Activated CD8-positive, alpha-beta memory T cell treated with anti-CD3 and anti-CD28 coated beads for 4 hours (primary cell): Measurements from ENCODE around the gene PHOSPHO2.
"Not testable (repeated sequence)": the region's sequence is repeated elsewhere in the genome, so short reads cannot be mapped to it uniquely, and the experiment has no call there.

Experiments used
- DNase-seq, 2 donors: peaks; one replicate each; pipeline ENCODE4 v3.0.0-alpha.2; 2020; ENCODE audit warnings: low read depth in 2 of 2

The PHOSPHO2 gene

DNA sequence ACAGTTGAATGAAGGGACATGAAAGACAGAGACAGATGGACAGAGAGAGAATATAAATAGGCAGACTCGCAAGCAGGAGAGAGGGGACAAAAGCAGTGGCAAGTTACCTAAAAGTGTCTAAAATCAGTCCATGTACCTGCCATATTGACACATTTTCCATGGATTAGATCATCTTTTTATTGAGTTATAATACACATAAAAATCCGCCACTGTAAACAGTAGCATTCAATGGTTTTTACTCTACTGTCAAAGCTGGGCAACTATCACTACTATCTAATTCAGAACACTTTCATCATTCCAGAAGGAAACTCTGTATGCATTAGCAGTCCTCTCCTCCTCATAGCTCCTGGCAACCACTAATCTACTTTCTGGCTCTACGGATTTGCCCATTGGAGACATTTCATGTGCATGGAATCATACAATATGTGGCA, 10.1 kb upstream of the PHOSPHO2 start:
- DNase-seq: no peak

DNA sequence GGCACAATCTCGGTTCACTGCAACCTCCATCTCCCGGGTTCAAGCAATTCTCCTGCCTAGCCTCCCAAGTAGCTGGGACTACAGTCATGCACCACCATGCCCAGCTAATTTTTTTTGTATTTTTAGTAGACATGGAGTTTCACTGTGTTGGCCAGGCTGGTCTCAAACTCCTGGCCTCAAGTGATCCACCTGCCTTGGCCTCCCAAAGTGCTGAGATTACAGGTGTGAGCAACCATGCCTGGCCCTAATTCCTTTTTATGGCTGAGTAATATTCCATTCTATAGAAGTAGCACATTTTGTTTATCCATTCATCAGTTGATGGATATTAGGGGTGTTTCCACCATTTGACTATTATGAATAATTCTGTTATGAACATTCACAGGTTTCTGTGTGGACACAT, 9.6 kb upstream of the PHOSPHO2 start:
- DNase-seq: not testable (repeated sequence)

DNA sequence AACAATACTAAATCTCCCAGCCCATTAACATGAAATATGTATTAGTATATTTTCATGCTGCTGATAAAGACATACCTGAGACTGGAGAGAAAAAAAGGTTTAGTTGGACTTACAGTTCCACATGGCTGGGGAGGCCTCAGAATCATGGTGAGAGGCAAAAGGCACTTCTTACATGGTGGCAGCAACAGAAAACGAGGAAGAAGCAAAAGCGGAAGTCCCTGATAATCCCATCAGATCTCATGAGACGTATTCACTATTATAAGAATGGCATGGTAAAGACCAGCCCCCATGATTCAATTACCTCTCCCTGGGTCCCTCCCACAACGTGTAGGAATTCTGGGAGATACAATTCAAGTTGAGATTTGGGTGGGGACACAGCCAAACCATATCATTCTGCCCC, 7.4 kb upstream of the PHOSPHO2 start:
- DNase-seq: not testable (repeated sequence)

DNA sequence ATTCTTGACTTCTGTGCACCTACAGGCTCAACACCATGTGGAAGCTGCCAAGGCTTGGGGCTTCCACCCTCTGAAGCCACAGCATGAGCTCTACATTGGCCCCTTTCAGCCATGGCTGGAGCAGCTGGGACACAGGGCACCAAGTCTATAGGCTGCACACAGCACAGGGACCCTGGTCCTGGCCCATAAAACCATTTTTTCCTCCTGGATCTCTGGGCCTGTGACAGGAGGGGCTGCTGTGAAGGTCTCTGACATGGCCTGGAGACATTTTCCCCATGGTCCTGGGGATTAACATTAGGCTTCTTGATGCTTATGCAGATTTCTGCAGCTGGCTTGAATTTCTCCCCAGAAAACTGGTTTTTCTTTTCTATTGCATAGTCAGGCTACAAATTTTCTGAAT, 6.3 kb upstream of the PHOSPHO2 start:
- not testable (repeated sequence) for DNase-seq

DNA sequence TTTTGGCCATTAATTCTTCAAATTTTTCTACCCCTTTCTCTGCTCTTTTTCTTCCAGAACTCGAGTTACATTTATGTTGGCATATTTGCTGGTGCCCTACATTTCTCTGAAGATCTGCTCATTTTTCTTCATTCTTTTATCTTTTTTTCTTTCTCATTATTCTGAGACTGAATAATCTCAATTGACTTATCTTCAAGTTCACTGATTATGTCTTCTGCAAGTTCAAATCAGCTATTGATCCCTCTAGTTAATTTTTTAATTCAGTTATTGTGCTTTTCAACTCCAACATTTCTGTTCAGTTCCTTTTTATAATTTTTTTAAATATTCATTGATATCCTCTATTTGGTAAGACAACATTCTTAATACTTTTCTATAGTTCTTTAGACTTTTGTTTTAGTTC, 3.3 kb upstream of the PHOSPHO2 start:
- no peak for DNase-seq

DNA sequence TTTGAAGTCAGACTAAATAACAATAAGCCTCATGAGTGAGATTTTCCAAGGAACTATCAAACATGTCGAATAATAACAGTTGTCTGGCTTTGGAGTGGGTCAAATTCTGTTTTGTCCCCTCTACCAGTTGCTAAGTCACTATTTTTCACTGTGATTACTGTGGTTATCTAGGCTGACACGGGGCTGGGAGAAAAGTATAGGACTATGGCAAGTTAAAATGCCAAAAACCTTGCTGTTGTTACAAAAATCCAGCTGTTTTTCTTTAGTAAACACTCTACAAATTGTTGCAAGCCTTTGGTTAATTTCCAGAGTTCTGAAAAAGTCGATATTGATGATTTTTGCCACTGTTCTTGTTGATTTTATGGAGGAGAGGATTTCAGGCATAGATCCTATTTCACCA, 1.6 kb upstream of the PHOSPHO2 start:
- no peak for DNase-seq

DNA sequence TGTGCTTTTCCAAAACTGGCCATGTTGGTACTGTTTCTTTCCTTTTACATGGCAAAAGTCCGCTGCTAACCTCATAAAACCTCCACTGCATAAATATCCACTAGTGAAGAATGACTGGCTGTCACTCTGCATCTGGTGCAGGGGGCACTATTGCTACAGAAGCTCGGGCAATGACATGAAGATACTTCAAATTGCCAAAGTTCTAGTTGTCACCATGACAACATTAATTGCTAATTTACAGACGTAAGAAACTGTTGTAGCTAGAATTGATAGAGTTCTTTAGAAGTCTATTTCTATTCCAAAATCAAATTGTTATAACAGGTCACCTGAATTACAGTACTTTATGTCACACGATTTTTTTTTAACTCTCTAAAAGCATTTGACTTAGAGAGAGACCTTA, 909 bp upstream of the PHOSPHO2 start:
- no peak for DNase-seq

DNA sequence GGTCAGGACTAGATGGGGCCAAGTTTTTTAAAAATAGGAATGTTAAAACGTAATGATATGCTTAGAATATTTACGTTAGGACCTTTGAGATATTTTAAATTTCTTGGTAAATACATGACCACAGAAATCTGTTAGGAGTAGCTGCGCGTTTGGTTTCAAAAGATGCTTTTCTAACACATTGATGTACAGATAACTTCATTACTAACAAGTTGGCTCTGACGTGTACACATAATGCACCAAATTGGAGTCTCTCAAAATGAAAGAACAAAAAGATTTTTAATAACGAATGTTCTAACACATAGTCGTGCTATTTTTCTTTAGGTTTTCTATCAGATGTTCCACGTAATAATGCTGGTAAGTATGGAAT, 608 bp downstream of the PHOSPHO2 start:
- DNase-seq: no peak

DNA sequence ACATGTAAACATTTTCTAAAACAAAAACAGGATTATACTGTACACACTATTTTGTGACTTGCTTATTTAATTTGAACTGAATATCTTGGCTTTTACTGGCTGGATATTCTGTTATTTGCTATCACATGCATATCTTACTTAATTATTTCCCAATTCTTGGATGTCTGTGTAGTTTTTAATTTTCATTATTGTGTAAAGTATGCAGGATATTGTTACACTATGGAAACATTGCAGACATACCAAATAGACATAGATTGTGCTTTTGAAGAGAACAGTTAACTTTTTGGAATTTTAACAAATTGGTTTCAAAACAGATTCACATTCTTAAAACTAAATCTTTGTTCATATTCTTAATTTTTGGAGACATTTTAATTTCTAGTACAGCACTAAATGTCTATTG, 2.1 kb downstream of the PHOSPHO2 start:
- DNase-seq: no peak

DNA sequence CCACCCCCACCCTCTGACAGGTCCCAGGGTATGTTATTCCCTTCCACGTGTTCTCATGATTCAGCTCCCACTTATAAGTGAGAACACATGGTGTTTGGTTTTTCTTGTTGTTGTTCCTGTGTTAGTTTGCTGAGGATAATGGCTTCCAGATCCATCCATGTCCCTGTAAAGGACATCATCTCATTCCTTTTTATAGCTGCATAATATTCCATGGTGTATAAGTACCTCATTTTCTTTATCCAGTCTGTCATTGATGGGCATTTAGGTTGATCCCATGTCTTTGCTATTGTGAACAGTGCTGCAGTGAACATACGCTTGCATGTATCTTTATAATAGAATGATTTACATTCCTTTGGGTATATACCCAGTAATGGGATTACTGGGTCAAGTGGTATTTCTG, 4.9 kb downstream of the PHOSPHO2 start:
- not testable (repeated sequence) for DNase-seq

DNA sequence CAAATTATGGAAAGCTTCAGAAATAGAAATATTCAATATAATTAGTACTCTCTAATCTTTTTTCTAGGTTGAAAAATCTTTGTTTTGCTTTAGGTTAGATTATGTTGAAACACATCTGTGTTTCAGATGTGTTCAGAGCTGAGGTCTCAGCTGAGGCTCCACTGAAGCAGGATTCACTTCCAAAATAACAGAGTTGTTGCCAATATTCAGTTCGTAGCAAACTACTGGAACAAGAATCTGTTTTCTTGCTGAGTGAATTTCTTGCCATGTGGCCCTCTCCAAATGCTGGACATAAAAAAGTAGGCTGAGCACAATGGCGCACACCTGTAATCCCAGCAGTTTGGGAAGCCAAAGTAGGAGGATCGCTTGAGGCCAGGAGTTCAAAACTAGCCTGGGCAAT, 8.7 kb downstream of the PHOSPHO2 start:
- DNase-seq: no peak

DNA sequence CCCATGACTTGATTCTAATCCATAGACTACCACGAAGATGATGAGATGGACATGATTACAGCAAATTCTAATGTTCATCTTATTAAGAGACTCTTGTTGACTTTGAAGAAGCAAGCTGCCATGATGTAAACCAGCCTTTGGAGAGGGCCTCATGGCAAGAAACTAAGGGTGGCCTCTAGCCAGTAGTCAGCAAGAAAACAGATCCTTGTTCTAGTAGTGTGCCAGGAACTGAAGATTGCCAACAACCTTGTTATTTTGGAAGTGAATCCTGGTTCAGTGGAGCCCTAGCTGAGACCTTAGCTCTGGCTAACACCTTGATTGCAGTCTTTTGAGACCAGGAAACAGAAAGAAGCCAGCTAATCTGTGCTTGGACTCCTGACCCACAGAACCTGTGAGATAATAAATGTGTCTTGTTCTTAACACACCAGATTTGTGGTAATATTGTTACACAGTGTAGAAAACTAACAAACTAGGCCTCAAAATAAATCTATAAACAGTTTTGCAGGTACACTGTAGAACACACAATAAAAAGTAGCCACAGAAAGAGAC, 10.0 kb downstream of the PHOSPHO2 start:
- DNase-seq: no peak

DNA sequence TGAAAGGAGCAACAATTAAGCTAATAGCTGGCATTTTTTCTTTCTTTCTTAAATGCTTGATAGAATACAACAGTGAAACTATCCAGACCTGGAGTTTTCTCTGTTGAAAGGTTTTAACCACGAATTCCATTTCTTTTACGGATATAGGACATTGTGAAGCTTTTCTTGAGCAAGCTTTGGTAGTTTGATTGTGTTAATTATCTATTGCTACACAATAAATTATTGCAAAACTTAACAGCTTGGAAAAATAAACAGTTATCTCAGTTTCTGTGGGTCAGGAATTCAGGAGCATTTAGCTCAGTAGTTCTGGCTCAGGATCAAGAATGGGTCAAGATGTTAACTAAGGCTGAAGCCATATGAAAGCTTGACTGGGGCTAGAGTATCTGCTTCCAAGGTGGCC, 11.7 kb downstream of the PHOSPHO2 start:
- DNase-seq: no peak

DNA sequence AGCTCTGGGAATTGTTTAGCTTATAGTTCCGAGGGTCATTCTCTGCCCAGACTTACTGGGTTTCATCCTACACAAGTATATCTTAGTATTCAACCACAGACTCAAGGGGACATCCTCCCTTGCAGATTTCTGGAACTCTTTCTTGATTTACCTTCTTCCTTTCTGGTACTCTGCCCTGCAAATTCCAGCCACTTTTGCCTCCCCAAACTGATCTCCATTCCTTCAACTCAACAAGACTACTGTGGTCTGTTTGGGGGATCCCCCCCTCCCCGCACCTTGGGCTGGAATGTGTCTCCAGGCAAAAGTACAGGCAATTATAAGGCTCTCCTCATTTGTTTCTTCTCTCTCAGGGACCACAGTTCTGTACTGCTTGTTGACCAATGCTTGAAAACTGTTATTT, 13.4 kb downstream of the PHOSPHO2 start:
- no peak for DNase-seq

DNA sequence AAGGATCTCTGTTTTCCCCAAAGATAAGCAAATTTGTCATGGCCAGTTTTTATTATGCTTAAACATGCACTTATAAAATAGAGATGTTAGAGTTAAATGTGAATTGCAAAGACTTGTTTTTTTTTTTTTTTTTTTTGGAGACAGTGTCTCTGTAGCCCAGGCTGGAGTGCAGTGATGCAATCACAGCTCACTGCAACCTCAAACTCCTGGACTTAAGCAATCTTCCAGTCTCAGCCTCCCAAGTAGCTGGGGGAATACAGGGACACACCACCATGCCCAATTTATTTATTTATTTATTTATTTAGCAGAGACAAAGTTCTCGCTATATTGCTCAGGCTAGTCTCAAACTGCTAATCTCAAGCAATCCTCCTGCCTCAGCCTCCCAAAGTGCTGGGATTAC, 15.1 kb downstream of the PHOSPHO2 start:
- DNase-seq: no peak

DNA sequence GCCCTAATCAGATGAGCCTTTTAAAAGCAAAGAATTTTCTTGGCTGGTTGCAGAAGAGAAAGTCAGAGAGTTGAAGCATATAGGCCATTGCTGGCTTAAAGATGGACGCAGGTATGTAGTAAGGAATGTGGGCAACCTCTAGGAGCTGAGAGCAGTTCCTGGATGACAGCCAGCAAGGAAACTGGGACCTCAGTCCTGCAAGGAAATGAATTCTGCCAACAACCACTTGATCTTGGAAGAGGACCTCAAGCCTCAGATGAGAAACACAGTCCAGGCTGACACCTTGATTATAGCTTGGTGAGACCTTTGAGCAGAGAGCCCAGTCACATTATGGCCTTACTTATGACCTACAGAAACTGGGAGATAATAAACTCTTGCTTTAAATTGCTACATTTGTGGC, 15.7 kb downstream of the PHOSPHO2 start:
- no peak for DNase-seq

DNA sequence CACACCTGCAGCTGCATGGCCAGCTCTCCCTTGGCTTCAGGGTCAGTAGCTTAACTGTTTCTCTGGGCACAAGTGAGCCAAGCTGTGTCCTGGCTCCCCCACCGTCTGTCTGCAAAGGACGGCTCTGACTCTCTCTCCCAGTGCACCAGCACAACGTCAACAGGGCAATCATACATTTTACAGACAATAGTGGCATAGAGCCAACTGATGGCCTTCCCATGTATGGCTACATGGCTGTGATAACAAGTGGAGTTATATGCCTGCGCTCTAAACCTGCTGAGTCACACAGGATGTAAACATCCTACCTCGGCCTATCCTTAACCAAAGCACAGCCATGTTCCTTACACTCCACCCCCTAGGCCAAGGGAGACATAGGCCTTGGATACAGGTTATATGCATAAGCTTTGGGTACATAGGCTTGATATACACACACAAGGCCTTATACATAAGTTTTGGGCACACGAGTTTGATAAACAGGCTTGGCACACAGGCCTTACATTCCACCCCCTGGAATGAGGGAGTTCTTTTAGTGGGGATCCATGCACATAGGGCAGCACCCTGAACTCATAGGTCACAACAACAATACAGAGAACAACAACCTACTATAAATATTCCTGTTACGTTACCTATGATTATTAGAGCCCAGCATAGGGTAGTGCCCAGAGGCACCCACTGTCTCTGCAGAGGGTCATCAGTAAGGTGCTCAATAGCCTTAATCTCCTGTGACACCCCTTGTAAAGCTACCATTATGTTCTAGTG, 17.7 kb downstream of the PHOSPHO2 start:
- no peak for DNase-seq

DNA sequence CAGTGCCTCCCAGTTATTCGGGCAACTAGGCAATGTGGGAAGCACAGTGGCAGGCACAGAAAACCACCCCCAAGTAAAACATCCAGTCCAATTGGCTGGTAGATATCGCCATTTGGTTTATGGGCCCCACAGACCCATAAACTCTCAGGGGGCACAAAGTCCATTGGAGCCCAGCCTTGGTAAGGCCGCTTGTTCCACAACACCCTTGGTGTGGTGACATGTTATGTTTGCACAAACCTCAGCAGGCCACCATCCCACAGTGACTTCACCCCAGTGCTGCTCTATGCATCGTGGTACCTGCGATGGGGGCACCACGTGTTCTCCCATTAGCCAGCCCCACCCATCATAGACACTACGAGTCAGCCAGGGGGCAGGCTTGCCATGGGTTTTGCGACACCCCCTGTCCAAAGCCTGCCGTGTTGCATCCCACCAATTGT, 18.5 kb downstream of the PHOSPHO2 start:
- no peak for DNase-seq

DNA sequence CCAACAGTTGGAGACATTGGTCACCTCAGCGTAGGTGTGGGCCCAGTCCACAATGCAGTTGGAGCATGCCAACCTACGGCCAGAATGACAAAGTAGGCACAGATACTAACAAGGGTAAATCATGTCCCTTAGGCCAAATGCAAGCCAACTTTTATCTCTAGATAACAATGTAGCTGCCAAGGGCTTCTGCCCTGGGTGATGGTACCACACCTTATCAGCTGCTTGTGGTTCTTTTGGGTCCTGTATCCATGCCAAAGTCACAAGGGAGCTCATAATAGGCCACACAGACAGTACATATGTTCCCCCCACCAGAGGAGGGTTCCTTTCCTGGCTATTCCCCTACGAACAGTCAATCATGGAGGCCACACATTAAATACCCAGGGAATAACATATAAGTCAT, 19.1 kb downstream of the PHOSPHO2 start:
- DNase-seq: no peak

DNA sequence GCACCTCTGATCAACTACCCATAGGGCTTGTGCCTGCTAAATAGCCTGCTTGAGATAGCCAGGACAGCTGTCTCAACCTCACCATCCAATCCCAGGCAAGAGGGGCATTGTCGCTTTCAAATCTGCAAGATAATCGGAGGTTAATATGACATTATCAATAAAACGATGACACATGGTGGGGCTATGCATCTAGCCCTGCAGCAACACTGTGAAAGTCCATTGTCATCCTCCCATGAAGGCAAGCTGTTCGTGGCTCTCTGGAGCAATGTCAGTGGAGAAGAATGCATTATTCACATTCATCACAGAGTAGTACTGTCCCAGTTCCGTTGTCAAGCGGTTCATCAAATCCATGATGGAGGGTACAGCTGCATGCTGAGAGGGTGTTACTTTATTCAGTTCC, 20.4 kb downstream of the PHOSPHO2 start:
- DNase-seq: no peak

DNA sequence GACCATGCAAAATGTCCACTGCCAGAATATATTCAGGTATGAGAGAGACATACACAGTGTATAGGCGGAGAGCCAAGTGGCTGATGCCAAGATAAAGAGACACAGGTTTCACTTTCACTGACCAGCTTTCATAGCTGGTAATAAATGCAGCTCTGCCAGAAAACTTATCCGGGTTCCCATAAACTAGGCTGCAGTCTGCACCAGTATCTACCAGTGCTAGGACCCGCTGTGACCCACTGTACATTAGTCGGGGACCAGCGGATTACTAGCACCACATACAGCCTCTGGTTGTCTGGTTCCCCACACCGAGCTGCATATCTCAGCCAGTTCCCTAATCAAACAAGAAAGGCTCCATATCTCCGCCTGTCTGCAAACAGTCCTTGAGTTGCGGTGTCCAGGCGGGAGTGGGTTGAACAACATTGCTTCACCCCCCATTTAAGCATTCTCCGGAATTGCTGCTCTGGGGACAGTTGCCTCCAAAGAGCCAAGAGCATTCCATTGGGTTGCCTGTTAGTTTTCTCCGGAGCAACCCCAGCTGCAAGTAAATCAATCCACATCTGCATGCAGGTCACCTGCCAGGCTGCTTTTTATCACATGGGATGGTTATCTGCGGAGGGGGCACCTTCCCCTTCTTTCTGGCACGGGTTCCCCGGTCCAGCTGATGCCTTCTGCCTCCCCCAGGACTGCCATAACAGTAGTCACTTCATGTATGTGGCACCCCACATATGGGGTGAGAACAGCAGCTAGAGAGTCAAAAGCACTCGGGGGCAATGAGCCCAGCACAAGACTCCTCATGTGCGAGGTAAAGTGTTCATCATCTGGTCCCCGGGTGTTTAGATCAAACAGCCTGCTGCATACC, 21.3 kb downstream of the PHOSPHO2 start:
- no peak for DNase-seq

DNA sequence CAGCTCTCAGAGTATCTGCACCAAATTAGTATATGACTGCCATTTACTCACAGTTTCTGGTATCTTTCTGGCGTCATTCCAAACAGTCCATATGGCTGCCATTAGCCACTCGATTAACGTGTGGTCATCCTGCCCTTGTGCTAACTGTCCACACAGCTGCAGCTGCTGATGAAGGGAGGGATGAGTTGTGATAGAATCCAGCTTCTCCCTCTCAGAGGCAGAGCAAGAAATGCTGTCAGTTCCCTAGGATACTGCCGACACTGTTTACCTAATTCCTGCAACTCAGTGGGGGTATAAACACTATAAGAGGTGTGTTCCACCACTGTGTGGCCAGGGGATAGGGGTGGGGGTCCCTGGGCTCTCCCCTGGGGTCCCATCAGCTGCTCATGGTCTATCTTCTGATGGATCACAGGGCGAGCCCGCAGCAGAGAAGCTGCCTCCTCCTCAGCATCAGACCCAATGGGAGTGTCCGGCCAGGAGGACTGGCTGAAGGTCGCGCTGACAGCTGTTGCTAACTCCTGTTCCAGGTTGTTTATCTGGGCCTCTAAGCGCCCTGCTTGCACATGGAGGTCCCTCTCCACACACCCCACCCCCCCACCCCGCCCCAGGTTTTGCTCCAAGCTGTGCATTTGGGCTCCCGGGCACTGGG, 22.1 kb downstream of the PHOSPHO2 start:
- no peak for DNase-seq
